ENCODE data around the gene L3MBTL1. TPM values are rescaled to one million over a fixed set of nuclear protein-coding genes. Genes with fewer than 3 reads are reported as not detected.

Gene L3MBTL1
- 0.88 TPM for polyA plus RNA-seq

DNA sequence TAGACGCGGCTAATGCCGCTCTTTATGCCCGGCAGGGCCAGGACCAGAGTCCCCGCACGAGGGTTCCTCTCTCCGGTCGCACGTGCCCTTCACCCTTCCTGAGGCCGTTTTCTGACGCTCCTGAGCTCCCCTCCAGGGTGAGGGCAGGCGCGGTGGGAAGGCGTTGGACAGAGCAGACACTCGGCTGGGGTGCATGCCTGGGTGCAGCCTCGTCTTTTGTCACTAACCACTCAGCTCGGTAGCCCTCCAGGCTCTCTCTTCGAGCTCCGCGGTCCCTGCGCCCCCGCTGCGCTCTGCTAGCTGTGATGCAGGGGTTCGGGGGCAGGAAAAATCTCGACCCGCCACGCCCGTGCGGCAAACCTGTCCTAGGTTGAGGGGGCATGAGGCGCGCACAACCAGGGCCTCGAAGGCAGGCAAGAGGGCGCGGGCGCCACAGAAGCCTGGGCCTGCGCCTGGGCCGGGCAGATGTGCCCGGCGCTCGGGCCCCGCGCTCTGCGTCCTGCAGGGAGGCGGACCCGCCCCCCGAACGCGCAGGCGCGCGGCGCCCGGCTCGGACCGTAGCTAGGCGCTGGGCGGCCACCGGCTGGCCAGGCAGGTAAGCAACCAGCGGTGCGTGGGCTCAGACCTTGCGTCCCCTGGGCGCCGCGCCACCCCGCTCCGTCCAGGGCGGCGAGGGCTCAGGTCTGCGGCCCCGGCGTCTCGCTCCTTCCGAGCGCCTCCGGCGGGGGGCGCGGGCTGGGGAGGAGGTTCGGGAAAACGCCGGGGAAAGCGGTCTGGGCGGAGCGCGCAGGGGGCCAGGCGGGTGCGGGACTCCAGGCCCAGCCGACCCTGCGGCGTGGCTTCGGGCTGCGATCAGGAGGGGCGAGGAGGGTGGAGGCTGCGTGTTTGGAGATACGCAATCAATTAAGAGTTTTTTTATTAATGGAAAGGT is at the start of gene L3MBTL1:
Gene L3MBTL1, plus strand, starts transcription at position 548 of the 931 bp plus-strand sequence. CDS start 5,807 bp downstream, outside the sequence.
- Mint-ChIP-seq H3K27me3 (peaks cover 31% of the 10 kb centered on the region), H3K27ac (peak within 1 kb of the TSS in 1 of 3 donors; percentile 3), H3K4me3 (peak within 1 kb of the TSS; percentile 75 to 91 (median 77)), H3K9me3 (peaks cover 0 to 2% (median 0%) of the 10 kb centered on the region in 3 donors), H3K36me3 (no peaks in the 10 kb centered on the region), H3K4me1 (peaks cover 1 to 4% (median 3%) of the 10 kb centered on the region in 3 donors)

DNA sequence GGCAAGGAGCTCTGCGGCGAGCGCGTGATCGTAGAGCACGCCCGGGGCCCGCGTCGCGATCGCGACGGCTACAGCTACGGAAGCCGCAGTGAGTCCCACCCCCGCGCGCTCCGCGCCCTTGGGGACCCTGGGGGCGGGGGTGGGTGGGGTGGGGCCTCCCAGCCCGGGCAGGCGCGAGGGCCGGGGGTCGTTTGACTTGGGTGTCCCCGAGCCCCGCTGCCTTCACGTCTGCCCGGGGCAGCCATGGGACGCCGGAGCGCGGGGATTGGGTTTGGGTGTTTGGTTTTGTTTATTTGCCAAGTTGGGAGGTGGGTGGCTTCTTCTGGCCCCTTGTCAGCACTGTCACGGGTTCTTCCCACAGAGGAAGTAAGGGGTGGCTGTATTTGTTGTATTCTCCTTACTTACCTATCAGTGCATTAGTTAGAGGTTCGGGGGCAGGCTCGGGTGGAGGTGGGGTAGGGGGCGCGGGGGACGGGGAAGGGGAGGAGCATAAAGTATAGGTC is 49.0 kb upstream of the L3MBTL1 start:
- H3K27ac Mint-ChIP-seq = peak overlapping the region; percentile 91 to 99 (median 96)
- peak overlapping the region; percentile 91 to 98 (median 96) for H3K4me3 Mint-ChIP-seq
- peaks cover 11 to 25% (median 17%) of the 10 kb centered on the region in 3 donors for H3K4me1 Mint-ChIP-seq
- H3K9me3 Mint-ChIP-seq = peaks cover 0 to 2% (median 0%) of the 10 kb centered on the region in 3 donors
- peaks cover 6% of the 10 kb centered on the region for H3K27me3 Mint-ChIP-seq
- H3K36me3 Mint-ChIP-seq = peaks cover 9% of the 10 kb centered on the region

DNA sequence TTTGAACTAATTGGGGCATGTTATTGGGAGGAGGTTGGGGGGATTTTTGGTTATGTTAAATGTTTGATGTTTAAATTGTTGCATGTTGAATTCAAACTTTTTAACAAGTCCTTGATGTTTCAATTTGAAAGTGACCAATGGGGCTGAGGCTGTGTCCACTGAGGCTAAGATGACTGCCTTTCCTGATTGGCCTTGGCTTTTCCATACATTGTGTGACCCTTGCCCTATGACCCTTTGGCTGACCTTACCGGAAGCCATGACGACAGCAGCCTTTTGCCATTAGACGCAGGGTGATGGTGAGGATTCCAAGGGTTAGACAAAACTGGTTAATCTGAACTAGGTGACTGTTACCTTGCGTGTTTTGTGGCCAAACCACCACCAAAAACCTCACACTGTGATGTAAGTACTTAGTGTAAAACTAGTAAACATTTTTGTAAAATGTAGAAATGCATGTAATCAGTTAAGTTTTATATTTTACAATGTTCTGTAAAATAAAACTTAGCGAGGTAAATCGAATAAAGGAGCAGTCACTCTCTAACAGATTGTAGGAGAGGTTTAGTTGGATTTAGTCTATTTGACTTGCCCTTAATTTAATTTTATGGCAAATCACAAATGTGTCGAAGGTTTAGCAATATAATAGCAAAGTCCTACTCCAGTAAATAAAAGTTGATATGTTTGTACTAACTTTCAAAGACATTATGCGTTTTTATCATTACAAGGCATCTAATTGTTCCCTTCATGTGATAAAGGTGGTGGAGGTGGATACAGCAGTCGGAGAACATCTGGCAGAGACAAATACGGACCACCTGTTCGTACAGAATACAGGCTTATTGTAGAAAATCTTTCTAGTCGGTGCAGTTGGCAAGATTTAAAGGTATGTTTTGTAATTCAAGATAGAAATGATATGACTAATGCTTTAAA is 48.2 kb upstream of the L3MBTL1 start:
- Mint-ChIP-seq H3K9me3 (peaks cover 0 to under 1% (median 0%) of the 10 kb centered on the region in 3 donors), H3K27me3 (peaks cover 5% of the 10 kb centered on the region), H3K36me3 (peaks cover 9% of the 10 kb centered on the region), H3K27ac (peak overlapping the region in 2 of 3 donors; percentile 91 to 96), H3K4me3 (peak overlapping the region; percentile 73 to 98 (median 90)), H3K4me1 (peaks cover 11 to 25% (median 19%) of the 10 kb centered on the region in 3 donors)

GRCh38 chr20:43460172-43460829 is 47.2 kb upstream of the L3MBTL1 start:
- Mint-ChIP-seq H3K36me3 (peaks cover 9% of the 10 kb centered on the region), H3K27ac (peak overlapping the region in 2 of 3 donors; percentile 77 to 78), H3K4me1 (peaks cover 11 to 25% (median 19%) of the 10 kb centered on the region in 3 donors), H3K27me3 (peaks cover 1% of the 10 kb centered on the region), H3K9me3 (no peaks in the 10 kb centered on the region), H3K4me3 (peak overlapping the region; percentile 1 to 78 (median 8))

DNA sequence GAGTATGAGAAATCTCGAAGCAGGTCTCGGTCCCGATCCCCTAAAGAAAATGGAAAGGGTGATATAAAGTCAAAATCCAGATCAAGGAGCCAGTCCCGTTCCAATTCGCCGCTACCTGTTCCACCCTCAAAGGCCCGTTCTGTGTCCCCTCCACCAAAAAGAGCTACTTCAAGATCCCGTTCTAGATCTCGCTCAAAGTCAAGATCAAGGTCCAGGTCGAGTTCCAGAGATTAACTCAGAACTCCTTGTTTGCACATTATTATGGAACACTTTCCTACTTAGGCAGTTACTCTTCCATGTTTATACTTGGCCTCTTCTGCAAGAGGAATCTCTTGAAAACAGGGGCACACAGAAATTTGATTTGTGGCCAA is 46.7 kb upstream of the L3MBTL1 start:
- Mint-ChIP-seq H3K9me3 (no peaks in the 10 kb centered on the region), H3K36me3 (peaks cover 9% of the 10 kb centered on the region), H3K4me1 (peaks cover 11 to 25% (median 20%) of the 10 kb centered on the region in 3 donors), H3K27ac (peak overlapping the region in 2 of 3 donors; percentile 77 to 78), H3K4me3 (peak overlapping the region in 3 of 4 donors; percentile 1 to 78 (median 8)), H3K27me3 (peaks cover 1% of the 10 kb centered on the region)

DNA sequence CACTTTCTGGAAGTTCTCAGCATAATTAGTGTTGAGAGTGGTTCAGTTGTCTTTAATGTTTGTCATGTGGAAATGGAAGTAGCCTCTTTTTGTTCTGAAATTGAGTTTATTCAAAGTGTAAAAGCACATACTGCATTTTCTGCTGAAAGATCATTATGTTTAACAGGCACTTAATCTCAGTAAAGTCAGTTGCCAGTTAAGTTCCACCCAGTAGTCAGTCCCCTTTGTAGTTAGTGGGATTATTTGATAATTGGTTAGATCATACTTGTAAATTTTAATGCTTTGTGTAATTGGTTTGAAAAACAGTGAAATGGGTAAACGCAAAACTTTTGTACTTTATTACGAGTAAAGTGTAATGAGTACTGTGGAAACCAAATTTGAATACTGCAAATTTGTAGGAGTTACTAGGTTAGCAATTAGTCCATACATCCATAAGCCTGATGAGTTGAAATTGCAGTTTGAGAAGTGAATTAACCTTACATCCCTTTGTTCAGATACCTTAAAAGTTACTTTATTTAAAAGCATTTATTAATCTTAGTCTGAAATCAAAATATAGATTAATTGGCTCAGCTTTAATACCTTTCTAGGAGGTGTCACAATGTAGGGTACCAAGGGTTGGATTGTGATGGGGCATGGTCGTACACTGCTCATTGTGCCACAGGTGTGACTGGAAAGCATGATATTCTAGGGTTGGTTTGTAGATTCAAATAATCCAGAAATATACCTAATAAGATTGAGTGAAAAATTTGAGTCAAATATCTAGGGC is 45.4 kb upstream of the L3MBTL1 start:
- H3K27ac Mint-ChIP-seq = peak overlapping the region in 2 of 3 donors; percentile 9 to 51
- no peaks in the 10 kb centered on the region for H3K9me3 Mint-ChIP-seq
- peak overlapping the region in 1 of 4 donors; percentile 30 for H3K4me3 Mint-ChIP-seq
- H3K27me3 Mint-ChIP-seq = no peaks in the 10 kb centered on the region
- H3K36me3 Mint-ChIP-seq = peaks cover 13% of the 10 kb centered on the region
- H3K4me1 Mint-ChIP-seq = peaks cover 7 to 22% (median 19%) of the 10 kb centered on the region in 3 donors

DNA sequence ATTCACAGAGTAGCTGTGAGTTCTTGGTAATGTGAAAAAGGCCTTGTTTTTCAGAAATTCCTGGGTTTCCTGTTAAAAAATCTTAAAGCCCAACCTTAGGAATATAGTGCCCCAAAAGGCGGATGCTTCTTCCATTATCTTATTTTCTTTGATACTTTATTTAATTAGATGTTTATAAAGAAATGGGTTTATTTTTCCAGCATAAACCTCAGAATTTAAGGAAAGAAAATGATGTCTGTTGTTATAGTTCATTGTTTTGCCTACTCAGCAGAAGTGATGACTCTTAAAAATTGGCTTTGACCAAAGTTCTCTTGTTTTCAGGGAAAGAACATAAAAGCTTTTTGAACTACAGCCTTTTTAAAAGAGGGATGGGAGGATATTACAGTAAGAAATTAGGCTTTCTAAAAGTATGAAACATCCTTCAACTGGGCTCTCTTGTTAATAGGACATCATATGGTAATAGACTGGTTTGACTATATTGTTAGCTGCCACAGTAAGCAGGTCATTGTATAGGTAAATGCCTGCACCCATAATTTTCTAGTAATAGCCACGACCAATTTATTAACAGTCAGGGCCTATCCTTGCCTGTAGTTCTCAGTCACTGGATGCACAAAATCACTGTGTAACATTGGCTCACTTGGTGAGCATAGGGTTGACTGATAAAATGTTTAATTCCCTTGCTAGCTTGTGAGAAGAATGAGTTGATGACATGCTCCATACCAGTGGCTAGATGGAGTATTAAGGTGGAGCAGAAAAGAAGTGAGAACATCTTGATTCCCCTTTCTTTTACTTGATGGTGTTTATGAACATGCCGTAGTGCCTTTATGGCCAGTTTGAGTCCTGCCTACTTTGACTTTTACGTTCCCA is 44.6 kb upstream of the L3MBTL1 start:
- Mint-ChIP-seq H3K27me3 (no peaks in the 10 kb centered on the region), H3K9me3 (no peaks in the 10 kb centered on the region), H3K4me3 (peak overlapping the region in 1 of 4 donors; percentile 46), H3K4me1 (peaks cover 7 to 22% (median 19%) of the 10 kb centered on the region in 3 donors), H3K27ac (peak overlapping the region in 1 of 3 donors; percentile 72), H3K36me3 (peaks cover 13% of the 10 kb centered on the region)

DNA sequence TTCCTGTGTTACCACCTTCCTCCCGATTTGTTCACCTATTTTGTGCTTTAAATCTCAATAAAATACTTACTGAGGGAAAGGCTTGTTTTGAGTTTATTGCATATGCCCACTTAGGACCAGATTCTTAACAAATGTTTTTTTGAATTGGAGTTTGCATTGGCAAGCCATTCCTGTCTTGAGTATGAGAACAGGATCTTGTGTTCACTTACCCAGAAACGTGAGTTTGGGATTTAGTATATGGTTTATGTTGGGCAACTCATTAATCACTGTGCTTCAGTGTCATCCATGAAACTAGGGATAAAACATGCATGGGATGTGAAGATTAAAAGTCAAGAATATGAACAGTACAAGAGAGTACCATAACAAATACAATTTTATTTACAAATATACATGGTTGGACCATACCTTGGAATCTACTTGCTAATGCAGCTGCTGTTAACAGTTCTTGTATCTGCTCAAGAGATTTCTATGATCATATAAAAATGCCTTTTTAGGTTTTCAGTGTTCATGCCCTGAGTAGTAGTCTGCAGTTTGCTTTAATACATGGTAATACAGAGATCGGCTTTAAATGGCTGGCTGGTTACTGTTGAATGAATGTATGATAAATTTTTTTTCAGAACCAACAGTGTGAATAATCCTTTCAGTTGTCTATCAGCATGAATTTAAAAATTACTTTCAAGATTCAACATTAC is 43.8 kb upstream of the L3MBTL1 start:
- Mint-ChIP-seq H3K36me3 (peaks cover 13% of the 10 kb centered on the region), H3K4me1 (peaks cover 7 to 22% (median 19%) of the 10 kb centered on the region in 3 donors), H3K9me3 (no peaks in the 10 kb centered on the region), H3K27me3 (no peaks in the 10 kb centered on the region), H3K4me3 (peak overlapping the region in 1 of 4 donors; percentile 46), H3K27ac (peak overlapping the region in 1 of 3 donors; percentile 72)

DNA sequence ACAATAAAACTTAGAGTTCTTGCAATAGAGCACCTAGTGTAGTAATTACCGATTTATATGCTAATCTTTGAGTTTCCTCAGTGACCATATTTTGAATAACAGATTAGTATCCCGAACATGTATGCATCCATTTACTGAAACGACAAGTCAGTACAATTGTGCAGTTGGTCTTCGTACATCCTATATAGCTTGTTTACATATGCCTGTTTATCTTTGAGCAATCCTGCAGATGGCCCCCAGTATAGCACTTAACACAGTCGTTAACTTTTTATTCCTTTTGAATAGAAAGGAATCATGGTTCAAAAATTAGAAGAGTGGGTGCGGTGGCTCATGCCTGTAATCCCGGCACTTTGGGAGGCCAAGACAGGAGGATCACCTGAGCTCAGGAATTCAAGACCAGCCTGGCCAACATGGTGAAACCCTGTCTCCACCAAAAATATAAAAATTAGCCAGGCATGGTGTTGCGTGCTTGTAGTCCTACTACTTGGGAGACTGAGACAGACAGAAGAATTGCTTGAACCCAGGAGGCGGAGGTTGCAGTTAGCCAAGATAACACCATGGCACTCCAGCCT is 43.2 kb upstream of the L3MBTL1 start:
- Mint-ChIP-seq H3K36me3 (peaks cover 13% of the 10 kb centered on the region), H3K4me1 (peaks cover 7 to 22% (median 15%) of the 10 kb centered on the region in 3 donors), H3K27me3 (no peaks in the 10 kb centered on the region), H3K27ac (no peak overlapping the region), H3K4me3 (peak overlapping the region in 1 of 4 donors; percentile 36), H3K9me3 (no peaks in the 10 kb centered on the region)

DNA sequence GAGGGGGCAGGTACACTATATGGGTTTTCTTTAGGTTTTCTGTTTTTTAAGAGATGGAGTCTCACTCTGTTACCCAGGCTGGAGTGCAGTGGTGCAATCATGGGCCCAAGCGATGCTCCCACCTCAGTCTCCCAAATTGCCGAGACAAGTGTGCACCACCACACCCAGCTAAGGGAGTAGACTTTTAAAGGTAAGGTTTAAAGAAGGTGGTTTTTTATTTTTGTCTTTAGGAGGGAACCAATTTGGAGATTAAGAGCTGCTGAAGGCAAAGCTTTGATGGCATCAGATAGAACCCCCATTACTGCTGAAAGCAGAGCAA is 41.9 kb upstream of the L3MBTL1 start:
- Mint-ChIP-seq H3K27ac (peak overlapping the region in 1 of 3 donors; percentile 20), H3K27me3 (no peaks in the 10 kb centered on the region), H3K9me3 (no peaks in the 10 kb centered on the region), H3K4me3 (no peak overlapping the region), H3K4me1 (peaks cover 8 to 18% (median 14%) of the 10 kb centered on the region in 3 donors), H3K36me3 (peaks cover 15% of the 10 kb centered on the region)

GRCh38 chr20:43467589-43467988 is 39.9 kb upstream of the L3MBTL1 start:
- Mint-ChIP-seq H3K4me3 (no peak overlapping the region), H3K27ac (no peak overlapping the region), H3K4me1 (peaks cover 3 to 16% (median 6%) of the 10 kb centered on the region in 3 donors), H3K9me3 (no peaks in the 10 kb centered on the region), H3K27me3 (no peaks in the 10 kb centered on the region), H3K36me3 (peaks cover 12% of the 10 kb centered on the region)

Data from IgD-negative memory B cell (primary cell).